K562 (cell line): ENCODE data around the gene ATP2A2. TPM values are rescaled to one million over a fixed set of nuclear protein-coding genes. Genes with fewer than 3 reads are reported as not detected.

ENCODE experiments used
- CBX1 ChIP-seq: sonication (generic); IDR thresholded peaks from 2 replicates; pipeline ENCODE4 v1.6.1; 2016; ENCODE audit warnings: antibody characterized with exemption, low read depth, mild to moderate bottlenecking
- CBX5 ChIP-seq: IDR thresholded peaks from 2 replicates; pipeline ENCODE4 v1.6.1; 2014; ENCODE audit warnings: low read depth, borderline replicate concordance
- CCNT2 ChIP-seq: IDR thresholded peaks from 2 replicates; pipeline ENCODE4 v1.6.1; 2011; ENCODE audit warnings: borderline replicate concordance, low read depth, mild to moderate bottlenecking, moderate library complexity, mixed read lengths, low read length; ENCODE audit not compliant: insufficient read length; ENCODE audit errors: extremely low read depth
- CEBPB ChIP-seq: fragments of 450-650 bp; IDR thresholded peaks from 2 replicates; pipeline ENCODE4 v1.6.1; 2016; ENCODE audit warnings: missing genetic modification characterization, missing compliant biosample characterization
- CLOCK ChIP-seq: fragments of 250-450 bp; sonication (Bioruptor Pico); IDR thresholded peaks from 2 replicates; pipeline ENCODE4 v1.4.0; 2020; ENCODE audit warnings: mild to moderate bottlenecking, moderate library complexity, borderline replicate concordance
- E2F4 ChIP-seq: sonication (generic); formaldehyde crosslinking; IDR thresholded peaks from 2 replicates; pipeline ENCODE4 v1.8.0; 2022; ENCODE audit warnings: mild to moderate bottlenecking, low read depth, missing genetic modification reagents
- HDAC1 ChIP-seq, 2 experiments: fragments of 450-650 bp; IDR thresholded peaks; 2 replicates each; pipeline ENCODE4 v1.6.1; 2016 to 2017; ENCODE audit warnings: inconsistent platforms in 1 of 2, mild to moderate bottlenecking in 1 of 2, moderate library complexity in 1 of 2
- IRF9 ChIP-seq: fragments of 450-650 bp; IDR thresholded peaks from 2 replicates; pipeline ENCODE4 v1.6.1; 2016; ENCODE audit warnings: missing biosample characterization, missing genetic modification characterization
- JUN ChIP-seq, 2 experiments: sonication (generic) in 1 of 2; formaldehyde crosslinking in 1 of 2; IDR thresholded peaks; 2 replicates each; pipeline versions ENCODE4 v1.6.1 to v1.8.0; 2012 to 2022; ENCODE audit warnings: borderline replicate concordance in 2 of 2, mild to moderate bottlenecking in 2 of 2, improper control_type of control experiment in 1 of 2, low read depth in 1 of 2, low read length in 1 of 2, missing genetic modification reagents in 1 of 2
- MCM7 ChIP-seq, 2 experiments: fragments of 450-650 bp; IDR thresholded peaks; 2 replicates each; pipeline ENCODE4 v1.6.1; 2016 to 2018
- MLLT1 ChIP-seq, 2 experiments: fragments of 450-650 bp; IDR thresholded peaks; 2 replicates each; pipeline ENCODE4 v1.6.1; 2016
- MYBL2 ChIP-seq, 2 experiments: fragments of 450-650 bp in 1 of 2; sonication (generic) in 1 of 2; formaldehyde crosslinking in 1 of 2; IDR thresholded peaks; 2 replicates each; pipeline versions ENCODE4 v1.6.1 to v1.8.1; 2017 to 2022; ENCODE audit warnings: borderline replicate concordance in 1 of 2, inconsistent platforms in 1 of 2, low read depth in 1 of 2, mild to moderate bottlenecking in 1 of 2, missing genetic modification reagents in 1 of 2, moderate library complexity in 1 of 2
- NCOA1 ChIP-seq: fragments of 450-650 bp; IDR thresholded peaks from 2 replicates; pipeline ENCODE4 v1.6.1; 2016; ENCODE audit warnings: low read depth
- PHB ChIP-seq: fragments of 250-450 bp; sonication (Bioruptor Pico); IDR thresholded peaks from 2 replicates; pipeline ENCODE4 v1.5.0; 2021
- RFX5 ChIP-seq: IDR thresholded peaks from 2 replicates; pipeline ENCODE4 v1.6.1; 2011; ENCODE audit warnings: low read depth, mild to moderate bottlenecking, improper control_type of control experiment, low read length
- SMARCA4 ChIP-seq: fragments of 450-650 bp; IDR thresholded peaks from 2 replicates; pipeline ENCODE4 v1.6.1; 2016
- ZKSCAN1 ChIP-seq: fragments of 150-350 bp; IDR thresholded peaks from 2 replicates; pipeline ENCODE4 v1.6.1; 2016; ENCODE audit warnings: low read depth, low read length
- ZNF140 ChIP-seq: fragments of 250-450 bp; sonication (Bioruptor Pico); IDR thresholded peaks from 2 replicates; pipeline ENCODE4 v1.8.0; 2021; ENCODE audit warnings: moderate library complexity, mild to moderate bottlenecking, inconsistent platforms
- ZNF512 ChIP-seq: IDR thresholded peaks from 2 replicates; pipeline ENCODE4 v1.6.1; 2016; ENCODE audit warnings: missing genetic modification characterization, missing compliant biosample characterization
- ZNF696 ChIP-seq: fragments of 250-450 bp; sonication (Bioruptor Pico); conservative IDR thresholded peaks from 2 replicates; pipeline ENCODE4 v1.4.0; 2020; ENCODE audit warnings: mild to moderate bottlenecking, moderate library complexity
- polyA plus RNA-seq, 8 experiments: library from polyadenylated mRNA; depleted of rRNA in 4 of 8; stranded (reverse) in 5 of 8; unstranded in 3 of 8; fragments of >200 nt; fragmentation: Nextera tagmentation in 2 of 8; fragmentation: Illumina TruSeq in 1 of 8; extraction: Ambion mirVana in 2 of 8; extraction: Trizol in 1 of 8; gene quantifications; 2 replicates each; pipeline versions ENCODE4 v1.2.1 to v1.2.3, GENCODE V29; 2011 to 2014; ENCODE audit warnings: inconsistent platforms in 1 of 8, missing spikeins in 1 of 8
- total RNA-seq, 7 experiments: library from RNA; depleted of rRNA in 6 of 7; stranded (reverse); fragments of >200 nt in 6 of 7; fragmentation: Illumina TruSeq in 2 of 7; extraction: Trizol in 2 of 7; gene quantifications; 2 replicates each; pipeline versions ENCODE4 v1.2.1 to v1.2.3, GENCODE V29; 2011 to 2021; ENCODE audit warnings: low replicate concordance in 1 of 7

Gene ATP2A2
- total and polyA plus RNA-seq, 9 of the 15 experiments (the other 6 are each of a cell fraction or from before 2014, with no cell fraction given), result 5.2 to 205 (median 51.6) TPM

GRCh38 chr12:110281549-110282299 lies 677 bp downstream of the ATP2A2 start (continued):
- TF ChIP-seq CLOCK (no peak), CCNT2 (peak; percentile 54), JUN (IDR thresholded peaks at IDR 0.05; ENCODE audit: borderline replicate concordance, low read depth, low read length) (no peak; the same call in 1 of the 2 replicates), JUN (CRISPR knock-in tag; IDR thresholded peaks at IDR 0.05; ENCODE audit: borderline replicate concordance) (peak; percentile 14; the same call in 1 of the 2 replicates), MLLT1 (IDR thresholded peaks at IDR 0.05) (peak in 1 of 2 experiments; percentile 50; a peak in 1 of 4 replicates), RFX5 (no peak), HDAC1 (IDR thresholded peaks at IDR 0.05) (no peak), ZNF696 (no peak), MYBL2 (IDR thresholded peaks at IDR 0.05; ENCODE audit: low read depth) (no peak), MYBL2 (CRISPR knock-in tag; IDR thresholded peaks at IDR 0.05; ENCODE audit: borderline replicate concordance) (no peak), CEBPB (tag) (no peak), ZKSCAN1 (no peak), ZNF140 (no peak), IRF9 (tag) (no peak), ZNF512 (tag) (no peak), CBX1 (no peak), PHB (CRISPR knock-in tag) (no peak), MCM7 (IDR thresholded peaks at IDR 0.05) (no peak), NCOA1 (no peak), CBX5 (no peak), E2F4 (CRISPR knock-in tag) (no peak), SMARCA4 (no peak)
